Measurements from ENCODE around the gene CDH6. TPM values are rescaled to one million over a fixed set of nuclear protein-coding genes. Genes with fewer than 3 reads are reported as not detected.

CDH6 gene
- polyA plus RNA-seq, 1 donor, result 13.1 TPM

- H3K9me3 ChIP-seq (ENCODE audit: control insufficient read depth, low read depth, low read length), result no peaks in the 10 kb centered on the region
- no peak overlapping the region for H3K27ac ChIP-seq (ENCODE audit: low read length)
- DNase-seq, result no peak
- no peaks in the 10 kb centered on the region for H3K4me1 ChIP-seq (ENCODE audit: control insufficient read depth, insufficient read depth, low read length)
- no peak overlapping the region for H3K4me3 ChIP-seq (ENCODE audit: low read length)
- H3K36me3 ChIP-seq (ENCODE audit: control insufficient read depth, insufficient read depth, low read length), result no peaks in the 10 kb centered on the region
- WGBS (ENCODE audit: insufficient coverage, low lambda C conversion rate), result no CpG with 5 or more reads among the region's 6 CpGs
- no peaks in the 10 kb centered on the region for H3K27me3 ChIP-seq (ENCODE audit: control insufficient read depth, insufficient read depth, low read length)
Observed at GRCh38 chr5:31271567-31271966, 78.1 kb downstream of the CDH6 start.

GRCh38 chr5:31273161-31273560, 79.7 kb downstream of the CDH6 start:
- Histone ChIP-seq H3K4me3 (ENCODE audit: low read length) (no peak overlapping the region), H3K9me3 (ENCODE audit: control insufficient read depth, low read depth, low read length) (no peaks in the 10 kb centered on the region)
- no CpG with 5 or more reads among the region's 10 CpGs for WGBS (ENCODE audit: insufficient coverage, low lambda C conversion rate)

GRCh38 chr5:31273631-31274378, 80.3 kb downstream of the CDH6 start:
- Histone ChIP-seq H3K36me3 (ENCODE audit: control insufficient read depth, insufficient read depth, low read length) (no peaks in the 10 kb centered on the region), H3K27ac (ENCODE audit: low read length) (no peak overlapping the region), H3K4me3 (ENCODE audit: low read length) (no peak overlapping the region), H3K4me1 (ENCODE audit: control insufficient read depth, insufficient read depth, low read length) (no peaks in the 10 kb centered on the region), H3K9me3 (ENCODE audit: control insufficient read depth, low read depth, low read length) (no peaks in the 10 kb centered on the region), H3K27me3 (ENCODE audit: control insufficient read depth, insufficient read depth, low read length) (no peaks in the 10 kb centered on the region)
- WGBS (ENCODE audit: insufficient coverage, low lambda C conversion rate), result 100% methylated on average over 2 of the region's 8 CpGs
- no peak for DNase-seq

More at GRCh38 chr5:31273161-31273560, 79.7 kb downstream of the CDH6 start:
- Histone ChIP-seq H3K36me3 (ENCODE audit: control insufficient read depth, insufficient read depth, low read length) (no peaks in the 10 kb centered on the region), H3K4me1 (ENCODE audit: control insufficient read depth, insufficient read depth, low read length) (no peaks in the 10 kb centered on the region), H3K27me3 (ENCODE audit: control insufficient read depth, insufficient read depth, low read length) (no peaks in the 10 kb centered on the region), H3K27ac (ENCODE audit: low read length) (no peak overlapping the region)
- DNase-seq, result no peak

- Histone ChIP-seq H3K4me1 (ENCODE audit: control insufficient read depth, insufficient read depth, low read length) (no peaks in the 10 kb centered on the region), H3K27me3 (ENCODE audit: control insufficient read depth, insufficient read depth, low read length) (no peaks in the 10 kb centered on the region), H3K27ac (ENCODE audit: low read length) (no peak overlapping the region), H3K9me3 (ENCODE audit: control insufficient read depth, low read depth, low read length) (no peaks in the 10 kb centered on the region), H3K4me3 (ENCODE audit: low read length) (no peak overlapping the region), H3K36me3 (ENCODE audit: control insufficient read depth, insufficient read depth, low read length) (no peaks in the 10 kb centered on the region)
- WGBS (ENCODE audit: insufficient coverage, low lambda C conversion rate), result no CpG with 5 or more reads among the region's 4 CpGs
- DNase-seq, result peak in 1 of 2 donors; percentile 17
Observed at GRCh38 chr5:31280210-31280609, 86.7 kb downstream of the CDH6 start.

- no peak overlapping the region for H3K27ac ChIP-seq (ENCODE audit: low read length)
- H3K4me3 ChIP-seq (ENCODE audit: low read length), result no peak overlapping the region
- H3K27me3 ChIP-seq (ENCODE audit: control insufficient read depth, insufficient read depth, low read length), result no peaks in the 10 kb centered on the region
- no peaks in the 10 kb centered on the region for H3K4me1 ChIP-seq (ENCODE audit: control insufficient read depth, insufficient read depth, low read length)
- 80% methylated on average over 1 of the region's 3 CpGs for WGBS (ENCODE audit: insufficient coverage, low lambda C conversion rate)
- DNase-seq, result no peak
- no peaks in the 10 kb centered on the region for H3K9me3 ChIP-seq (ENCODE audit: control insufficient read depth, low read depth, low read length)
- H3K36me3 ChIP-seq (ENCODE audit: control insufficient read depth, insufficient read depth, low read length), result no peaks in the 10 kb centered on the region
Observed at GRCh38 chr5:31283326-31283725, 89.8 kb downstream of the CDH6 start.

GRCh38 chr5:31285025-31285424, 91.5 kb downstream of the CDH6 start:
- WGBS (ENCODE audit: insufficient coverage, low lambda C conversion rate), result 86% methylated on average over 1 of the region's 2 CpGs

GRCh38 chr5:31287985-31288384, 94.5 kb downstream of the CDH6 start:
- DNase-seq, result no peak
- Histone ChIP-seq H3K4me1 (ENCODE audit: control insufficient read depth, insufficient read depth, low read length) (no peaks in the 10 kb centered on the region), H3K27ac (ENCODE audit: low read length) (no peak overlapping the region), H3K36me3 (ENCODE audit: control insufficient read depth, insufficient read depth, low read length) (no peaks in the 10 kb centered on the region), H3K27me3 (ENCODE audit: control insufficient read depth, insufficient read depth, low read length) (no peaks in the 10 kb centered on the region), H3K4me3 (ENCODE audit: low read length) (no peak overlapping the region), H3K9me3 (ENCODE audit: control insufficient read depth, low read depth, low read length) (no peaks in the 10 kb centered on the region)

More at GRCh38 chr5:31285025-31285424, 91.5 kb downstream of the CDH6 start:
- Histone ChIP-seq H3K9me3 (ENCODE audit: control insufficient read depth, low read depth, low read length) (no peaks in the 10 kb centered on the region), H3K27ac (ENCODE audit: low read length) (no peak overlapping the region), H3K4me1 (ENCODE audit: control insufficient read depth, insufficient read depth, low read length) (no peaks in the 10 kb centered on the region), H3K36me3 (ENCODE audit: control insufficient read depth, insufficient read depth, low read length) (no peaks in the 10 kb centered on the region), H3K27me3 (ENCODE audit: control insufficient read depth, insufficient read depth, low read length) (no peaks in the 10 kb centered on the region), H3K4me3 (ENCODE audit: low read length) (no peak overlapping the region)
- DNase-seq, result no peak

GRCh38 chr5:31289429-31289828, 95.9 kb downstream of the CDH6 start:
- no peak for DNase-seq
- Histone ChIP-seq H3K27ac (ENCODE audit: low read length) (no peak overlapping the region), H3K4me1 (ENCODE audit: control insufficient read depth, insufficient read depth, low read length) (no peaks in the 10 kb centered on the region), H3K36me3 (ENCODE audit: control insufficient read depth, insufficient read depth, low read length) (no peaks in the 10 kb centered on the region), H3K27me3 (ENCODE audit: control insufficient read depth, insufficient read depth, low read length) (no peaks in the 10 kb centered on the region), H3K4me3 (ENCODE audit: low read length) (no peak overlapping the region), H3K9me3 (ENCODE audit: control insufficient read depth, low read depth, low read length) (no peaks in the 10 kb centered on the region)
- no CpG with 5 or more reads among the region's 3 CpGs for WGBS (ENCODE audit: insufficient coverage, low lambda C conversion rate)

GRCh38 chr5:31291323-31291854, 97.9 kb downstream of the CDH6 start:
- H3K9me3 ChIP-seq (ENCODE audit: control insufficient read depth, low read depth, low read length), result no peaks in the 10 kb centered on the region
- DNase-seq, result no peak
- H3K36me3 ChIP-seq (ENCODE audit: control insufficient read depth, insufficient read depth, low read length), result no peaks in the 10 kb centered on the region
- WGBS (ENCODE audit: insufficient coverage, low lambda C conversion rate), result 83% methylated on average over 1 of the region's 7 CpGs
- H3K27ac ChIP-seq (ENCODE audit: low read length), result no peak overlapping the region
- no peaks in the 10 kb centered on the region for H3K4me1 ChIP-seq (ENCODE audit: control insufficient read depth, insufficient read depth, low read length)
- no peak overlapping the region for H3K4me3 ChIP-seq (ENCODE audit: low read length)
- no peaks in the 10 kb centered on the region for H3K27me3 ChIP-seq (ENCODE audit: control insufficient read depth, insufficient read depth, low read length)

GRCh38 chr5:31300501-31300900, 107.0 kb downstream of the CDH6 start:
- Histone ChIP-seq H3K27ac (ENCODE audit: low read length) (no peak overlapping the region), H3K4me3 (ENCODE audit: low read length) (no peak overlapping the region), H3K36me3 (ENCODE audit: control insufficient read depth, insufficient read depth, low read length) (peaks cover 8% of the 10 kb centered on the region), H3K9me3 (ENCODE audit: control insufficient read depth, low read depth, low read length) (no peaks in the 10 kb centered on the region), H3K4me1 (ENCODE audit: control insufficient read depth, insufficient read depth, low read length) (no peaks in the 10 kb centered on the region), H3K27me3 (ENCODE audit: control insufficient read depth, insufficient read depth, low read length) (no peaks in the 10 kb centered on the region)
- DNase-seq, result no peak
- no CpG with 5 or more reads among the region's 1 CpG for WGBS (ENCODE audit: insufficient coverage, low lambda C conversion rate)

GRCh38 chr5:31301833-31302232, 108.3 kb downstream of the CDH6 start:
- Histone ChIP-seq H3K27ac (ENCODE audit: low read length) (no peak overlapping the region), H3K4me3 (ENCODE audit: low read length) (no peak overlapping the region), H3K27me3 (ENCODE audit: control insufficient read depth, insufficient read depth, low read length) (no peaks in the 10 kb centered on the region), H3K9me3 (ENCODE audit: control insufficient read depth, low read depth, low read length) (no peaks in the 10 kb centered on the region), H3K36me3 (ENCODE audit: control insufficient read depth, insufficient read depth, low read length) (peaks cover 8% of the 10 kb centered on the region), H3K4me1 (ENCODE audit: control insufficient read depth, insufficient read depth, low read length) (no peaks in the 10 kb centered on the region)
- no peak for DNase-seq
- 67% methylated on average over 1 of the region's 5 CpGs for WGBS (ENCODE audit: insufficient coverage, low lambda C conversion rate)
